Neural progenitor cell (in vitro differentiated cells): ENCODE results near the gene NT5DC1.

Experiments used
- CTCF ChIP-seq: fragments of 200-600 bp; sonication (generic); IDR thresholded peaks from 2 replicates; pipeline ENCODE4 v1.5.1; 2017; ENCODE audit warnings: antibody characterized with exemption, mild to moderate bottlenecking
- EZH2 ChIP-seq: fragments of 200-600 bp; sonication (generic); IDR thresholded peaks from 2 replicates; pipeline ENCODE4 v1.6.1; 2017; ENCODE audit warnings: antibody characterized with exemption, mild to moderate bottlenecking, moderate library complexity
- EZH2phosphoT487 ChIP-seq: fragments of 200-600 bp; sonication (generic); IDR thresholded peaks from 2 replicates; pipeline ENCODE4 v1.6.1; 2017; ENCODE audit warnings: antibody characterized with exemption

- TF ChIP-seq CTCF (no peak), EZH2 (no peak), EZH2phosphoT487 (no peak)
These were observed 107.6 kb downstream of the NT5DC1 start for GRCh38 chr6:116208056-116208785.
